ENCODE data around the gene RYR1.
"Not testable (repeated sequence)": the region's sequence is repeated elsewhere in the genome, so short reads cannot be mapped to it uniquely, and the experiment has no call there.

Gene RYR1

DNA sequence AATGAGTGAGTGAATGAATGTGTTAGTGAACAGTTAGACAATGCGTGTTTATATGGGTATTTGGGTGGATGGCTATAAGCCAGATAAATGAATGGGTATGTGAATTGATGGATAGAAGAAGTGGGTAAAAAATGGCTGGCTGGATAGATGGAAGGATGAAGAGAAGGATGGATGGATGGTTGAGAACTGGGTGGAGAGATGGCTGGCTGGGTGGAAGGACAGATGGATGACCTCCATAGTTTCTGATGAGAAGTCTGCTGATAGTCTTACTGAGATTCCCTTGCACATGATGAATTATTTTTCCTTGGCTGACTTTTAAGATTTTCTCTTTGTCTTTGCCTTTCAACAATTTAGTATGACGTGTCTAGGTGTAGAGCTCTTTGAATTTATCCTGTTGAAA is 57.4 kb downstream of the RYR1 start:
- Histone ChIP-seq H3K27me3 (ENCODE audit: insufficient read depth, poor library complexity, severe bottlenecking) (no peaks in the 10 kb centered on the region), H3K27ac (replicated peaks) (no peak overlapping the region)
- no peak for TF ChIP-seq CTCF (IDR thresholded peaks at IDR 0.05; ENCODE audit: insufficient read depth, low read length)
- no peak for TF ChIP-seq REST (IDR thresholded peaks at IDR 0.05; ENCODE audit: insufficient replicate concordance, low read depth)
- TF ChIP-seq GABPA (IDR thresholded peaks at IDR 0.05; ENCODE audit: low read depth): no peak
- no peak for TF ChIP-seq POLR2AphosphoS5 (IDR thresholded peaks at IDR 0.05; ENCODE audit: low read depth)
- TF ChIP-seq SPI1 (IDR thresholded peaks at IDR 0.05; ENCODE audit: borderline replicate concordance, low read depth): no peak

DNA sequence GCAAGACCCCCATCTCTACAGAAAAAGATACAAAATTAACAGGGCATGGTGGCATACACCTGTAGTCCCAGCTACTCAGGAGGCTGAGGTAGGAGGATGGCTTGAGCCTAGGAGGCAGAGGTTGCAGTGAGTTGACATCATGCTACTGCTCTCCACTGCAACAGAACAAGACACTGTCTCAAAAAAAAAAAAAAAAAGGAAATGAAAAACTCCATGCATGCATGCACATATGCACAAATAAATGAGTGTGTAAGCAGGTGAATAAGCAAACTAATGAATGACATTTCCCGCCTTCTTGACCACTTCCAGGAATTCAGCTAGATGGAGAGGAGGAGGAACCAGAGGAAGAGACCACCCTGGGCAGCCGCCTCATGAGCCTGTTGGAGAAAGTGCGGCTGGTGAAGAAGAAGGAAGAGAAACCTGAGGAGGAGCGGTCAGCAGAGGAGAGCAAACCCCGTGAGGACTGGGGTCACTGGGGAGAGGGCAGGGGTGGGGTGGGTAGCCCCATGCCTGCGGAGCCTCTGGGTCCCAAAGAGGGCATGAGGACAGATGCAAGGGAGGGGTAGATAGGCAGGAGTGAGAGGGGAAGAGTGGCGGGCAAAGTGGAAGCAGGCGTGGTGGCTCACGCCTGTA is 58.8 kb downstream of the RYR1 start:
- no peak overlapping the region for H3K4me3 ChIP-seq (replicated peaks; ENCODE audit: insufficient read depth, low read length)
- DNase-seq (ENCODE audit: low read depth in 1 of 2, low spot score in 1 of 2): no peak
- TF ChIP-seq GABPA (IDR thresholded peaks at IDR 0.05; ENCODE audit: low read depth) (no peak), REST (IDR thresholded peaks at IDR 0.05; ENCODE audit: insufficient replicate concordance, low read depth) (no peak), POLR2AphosphoS5 (IDR thresholded peaks at IDR 0.05; ENCODE audit: low read depth) (no peak), CTCF (IDR thresholded peaks at IDR 0.05; ENCODE audit: insufficient read depth, low read length) (no peak), SPI1 (IDR thresholded peaks at IDR 0.05; ENCODE audit: borderline replicate concordance, low read depth) (no peak)
- no peak overlapping the region for H3K27ac ChIP-seq (replicated peaks)
- H3K27me3 ChIP-seq (ENCODE audit: insufficient read depth, poor library complexity, severe bottlenecking): no peaks in the 10 kb centered on the region

More for the DNA sequence above, 57.4 kb downstream of the RYR1 start:
- DNase-seq (ENCODE audit: low read depth in 1 of 2, low spot score in 1 of 2): no peak
- H3K4me3 ChIP-seq (replicated peaks; ENCODE audit: insufficient read depth, low read length): no peak overlapping the region

DNA sequence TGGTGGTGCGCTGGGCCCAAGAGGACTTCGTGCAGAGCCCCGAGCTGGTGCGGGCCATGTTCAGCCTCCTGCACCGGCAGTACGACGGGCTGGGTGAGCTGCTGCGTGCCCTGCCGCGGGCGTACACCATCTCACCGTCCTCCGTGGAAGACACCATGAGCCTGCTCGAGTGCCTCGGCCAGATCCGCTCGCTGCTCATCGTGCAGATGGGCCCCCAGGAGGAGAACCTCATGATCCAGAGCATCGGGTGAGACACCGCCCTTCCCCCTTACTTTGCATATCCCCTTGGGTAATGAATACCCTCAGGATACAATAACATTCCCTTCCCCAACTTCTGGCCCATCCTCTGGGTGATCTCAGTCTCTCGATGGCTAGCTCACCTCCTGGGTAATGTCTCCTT is 60.9 kb downstream of the RYR1 start:
- no peak for DNase-seq (ENCODE audit: low read depth in 1 of 2, low spot score in 1 of 2)
- no peak for TF ChIP-seq POLR2AphosphoS5 (IDR thresholded peaks at IDR 0.05; ENCODE audit: low read depth)
- no peak for TF ChIP-seq REST (IDR thresholded peaks at IDR 0.05; ENCODE audit: insufficient replicate concordance, low read depth)
- TF ChIP-seq GABPA (IDR thresholded peaks at IDR 0.05; ENCODE audit: low read depth): no peak
- TF ChIP-seq SPI1 (IDR thresholded peaks at IDR 0.05; ENCODE audit: borderline replicate concordance, low read depth): no peak
- no peak for TF ChIP-seq CTCF (IDR thresholded peaks at IDR 0.05; ENCODE audit: insufficient read depth, low read length)
- Histone ChIP-seq H3K27me3 (ENCODE audit: insufficient read depth, poor library complexity, severe bottlenecking) (no peaks in the 10 kb centered on the region), H3K27ac (replicated peaks) (no peak overlapping the region), H3K4me3 (replicated peaks; ENCODE audit: insufficient read depth, low read length) (no peak overlapping the region)

DNA sequence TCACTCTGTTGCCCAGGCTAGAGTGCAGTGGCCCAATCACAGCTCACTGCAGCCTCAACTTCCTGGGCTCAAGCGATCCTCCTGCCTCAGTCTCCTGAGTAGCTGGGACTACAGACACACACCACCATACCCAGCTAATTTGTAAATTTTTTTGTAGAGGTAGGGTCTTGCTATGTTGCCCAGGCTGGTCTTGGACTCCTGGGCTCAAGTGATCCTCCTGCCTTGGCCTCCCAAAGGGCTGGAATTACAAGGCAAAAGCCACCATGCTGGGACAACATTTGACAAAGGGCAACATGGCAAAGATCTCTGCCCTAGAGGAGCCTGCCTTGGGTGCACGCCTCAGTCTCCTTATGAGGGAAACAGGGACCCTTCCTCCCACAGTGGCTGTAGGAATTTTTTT is 61.9 kb downstream of the RYR1 start:
- H3K27ac ChIP-seq (replicated peaks); DNase-seq (ENCODE audit: low read depth in 1 of 2, low spot score in 1 of 2); H3K27me3 ChIP-seq (ENCODE audit: insufficient read depth, poor library complexity, severe bottlenecking); H3K4me3 ChIP-seq (replicated peaks; ENCODE audit: insufficient read depth, low read length): not testable (repeated sequence)

Measured in HL-60 (cell line).